ENCODE measurements around the gene PRKCSH. TPM values are rescaled to one million over a fixed set of nuclear protein-coding genes. Genes with fewer than 3 reads are reported as not detected.
"Not testable (repeated sequence)": the region's sequence is repeated elsewhere in the genome, so short reads cannot be mapped to it uniquely, and the experiment has no call there.

The PRKCSH gene
- total RNA-seq, 1 experiment from 2014 or later, result 122 TPM

DNA sequence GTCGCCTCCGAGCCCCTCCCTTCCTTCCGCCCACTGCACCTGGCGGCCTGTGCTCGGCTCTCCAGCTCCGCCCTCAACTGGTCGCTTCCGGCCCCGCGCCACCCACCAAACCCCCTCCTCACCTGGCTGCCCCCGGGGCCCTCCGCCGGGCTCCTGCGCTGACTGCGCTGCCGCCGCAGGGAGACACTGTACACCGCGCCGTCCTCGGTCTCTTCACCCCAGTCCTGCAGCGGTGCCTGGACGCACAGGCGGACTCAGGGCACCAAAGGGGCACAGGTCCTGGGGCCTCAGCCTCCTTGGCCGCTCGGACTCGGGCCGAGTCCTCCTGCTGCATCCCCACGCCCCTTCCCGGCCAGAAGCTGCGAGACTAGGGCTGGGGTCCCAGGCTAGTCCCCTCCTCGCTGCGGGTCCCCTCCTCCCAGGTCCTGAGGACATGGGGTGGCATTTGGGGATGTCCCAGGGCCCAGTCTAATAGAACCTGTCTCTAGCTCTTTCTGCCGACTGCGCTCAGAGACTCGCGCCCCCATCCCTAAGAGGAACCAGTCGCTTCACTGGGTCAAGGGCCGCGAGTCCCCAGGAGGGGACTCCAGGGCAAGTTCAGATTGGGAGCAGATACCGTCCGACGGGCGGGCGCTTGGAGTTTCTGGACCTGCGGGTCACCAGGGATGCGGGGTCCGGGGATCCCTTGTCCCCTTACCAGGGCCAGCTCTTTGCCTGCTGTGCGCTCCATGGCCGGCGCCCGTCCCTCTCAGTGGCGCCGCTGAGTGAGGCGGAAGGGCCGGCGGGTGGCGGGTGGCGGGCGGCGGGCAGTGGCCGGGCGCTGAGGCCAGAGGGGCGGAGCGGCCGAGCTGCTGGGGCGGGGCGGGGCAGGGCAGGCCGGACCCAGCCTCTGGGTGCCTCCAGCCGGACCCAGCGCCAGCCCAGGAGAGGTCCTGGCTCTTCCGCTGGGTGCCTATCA lies 16.6 kb upstream of the PRKCSH start, which contains the start of gene RGL3:
Gene RGL3, minus strand, starts transcription at position 766 of the 958 bp plus-strand sequence. Its CDS starts 36 bp downstream, at position 730.
- DNase-seq (ENCODE audit: extremely low read depth, low read depth), result no peak

DNA sequence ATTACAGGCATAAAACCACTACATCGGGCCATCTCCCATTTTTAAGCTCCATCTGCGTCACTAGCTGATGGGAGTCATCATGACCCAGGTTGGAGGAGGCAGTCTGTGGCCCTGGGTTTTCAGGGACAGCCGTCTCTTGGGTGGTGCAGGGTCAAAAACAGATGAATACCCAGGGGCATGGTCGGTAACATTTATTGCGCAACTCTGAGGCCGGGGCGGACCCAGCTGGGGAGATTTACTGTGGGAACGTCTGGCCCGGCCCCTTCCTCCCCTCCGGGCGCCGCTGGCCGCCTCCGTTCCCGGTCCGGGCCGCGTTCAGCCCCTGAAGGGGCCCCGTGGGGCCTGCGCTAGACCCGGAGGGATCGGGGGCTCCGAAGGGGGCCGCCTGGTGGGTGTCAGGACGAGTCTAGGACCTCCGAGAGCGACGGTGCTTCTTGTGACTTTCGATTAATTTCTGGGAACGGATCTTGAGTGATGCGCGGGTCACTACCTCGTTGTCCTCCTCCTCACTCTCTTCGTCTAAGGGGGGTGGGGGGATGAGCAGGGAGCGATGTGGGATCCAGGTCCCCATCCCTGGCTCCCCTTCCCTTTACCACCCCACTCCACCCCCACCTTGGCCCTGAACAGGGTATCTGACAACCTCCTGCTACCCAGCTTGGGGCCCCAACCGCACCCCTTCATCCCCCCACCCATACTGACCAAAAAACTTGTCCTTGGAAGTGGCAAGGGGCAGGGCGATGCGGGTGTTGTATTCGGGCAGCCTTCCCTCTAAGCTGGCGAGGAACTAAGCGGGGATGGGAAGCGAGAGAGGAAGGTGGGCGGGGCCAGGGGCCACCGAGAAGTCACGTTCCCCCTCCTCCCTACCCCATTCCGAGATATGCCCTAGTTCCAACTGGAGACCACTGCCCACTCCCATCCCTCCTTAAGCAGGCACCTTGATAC lies 14.7 kb upstream of the PRKCSH start:
- no peak for DNase-seq (ENCODE audit: extremely low read depth, low read depth)

DNA sequence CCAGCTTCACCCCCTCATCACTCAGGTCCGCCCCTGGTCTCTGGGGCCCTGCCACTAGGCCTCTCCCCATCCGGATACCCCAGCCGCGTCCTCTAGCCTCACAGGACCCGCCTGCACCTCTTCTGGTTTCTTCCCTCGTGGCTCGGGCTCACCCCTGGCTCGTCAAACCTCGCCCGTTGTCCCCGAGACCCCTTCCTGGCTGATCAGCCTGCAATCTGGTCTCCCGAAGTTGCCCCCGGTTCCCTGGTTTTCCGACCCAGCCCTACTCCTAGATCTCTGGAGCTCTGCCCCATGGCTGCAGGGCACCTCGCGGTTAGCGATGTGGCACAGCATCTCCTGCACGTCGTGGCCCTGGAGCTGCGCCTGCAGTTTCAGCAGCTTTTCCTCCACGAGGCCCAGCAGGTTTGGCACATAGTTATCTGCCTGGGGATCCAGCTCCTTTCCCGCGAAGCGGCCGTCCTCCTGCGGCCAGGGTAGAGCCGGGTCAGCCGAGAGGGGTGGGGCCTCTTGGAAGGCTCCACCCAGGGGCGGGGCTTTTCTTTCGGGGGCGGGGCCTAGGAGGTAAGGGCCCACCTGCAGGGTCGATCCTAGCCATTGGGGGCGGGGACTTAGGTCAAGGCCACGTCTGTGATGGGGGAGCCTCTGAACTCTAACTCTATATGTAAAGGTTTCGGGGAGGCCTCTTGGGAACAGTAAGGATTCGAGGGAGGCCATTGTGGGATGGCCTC lies 13.9 kb upstream of the PRKCSH start:
- no peak for DNase-seq (ENCODE audit: extremely low read depth, low read depth)

DNA sequence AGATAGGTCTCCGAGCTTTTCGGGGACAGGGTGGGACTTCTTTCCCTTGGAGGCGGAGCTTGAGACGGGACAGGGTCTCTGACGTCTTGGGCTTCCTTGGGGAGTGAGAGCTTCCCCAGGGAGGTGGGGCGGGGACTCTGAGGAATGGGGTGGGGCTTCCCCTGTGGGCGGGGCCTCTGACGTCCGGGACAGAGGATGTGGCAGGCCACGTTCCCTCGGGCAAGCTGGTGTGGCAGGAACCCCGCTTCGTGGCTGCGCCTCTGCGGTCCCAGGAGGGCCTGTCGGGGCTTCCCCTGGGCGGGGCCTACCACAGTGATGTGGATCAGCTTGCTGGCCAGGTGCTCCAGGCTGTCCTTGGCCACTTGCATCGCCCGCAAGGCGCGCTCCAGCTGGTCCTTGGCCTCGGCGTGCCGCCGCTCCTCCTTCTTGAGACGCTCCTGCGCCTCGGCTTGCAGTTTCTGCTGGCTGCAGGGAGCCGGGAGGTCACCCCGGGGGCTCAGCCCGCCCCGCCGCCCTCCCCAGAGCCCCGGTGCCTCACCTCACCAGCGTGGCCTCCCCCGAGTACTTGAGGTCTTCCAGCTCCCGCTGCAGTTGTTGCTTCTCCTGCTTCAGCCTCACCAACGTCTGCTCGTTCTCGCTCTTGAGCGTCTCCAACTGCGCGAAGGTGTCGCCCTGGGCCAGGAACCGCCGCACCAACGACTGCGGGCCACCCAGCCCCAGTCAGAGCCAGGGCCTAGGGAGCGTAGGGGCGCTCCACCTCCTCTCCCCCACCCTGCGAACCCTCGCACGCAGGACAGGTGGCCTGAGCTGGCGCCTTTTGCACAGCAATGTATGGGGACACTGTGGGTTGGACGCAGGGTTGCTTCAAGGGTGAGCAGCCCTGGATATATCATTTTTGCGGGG lies 13.0 kb upstream of the PRKCSH start:
- peak; percentile 69 for DNase-seq (ENCODE audit: extremely low read depth, low read depth)

DNA sequence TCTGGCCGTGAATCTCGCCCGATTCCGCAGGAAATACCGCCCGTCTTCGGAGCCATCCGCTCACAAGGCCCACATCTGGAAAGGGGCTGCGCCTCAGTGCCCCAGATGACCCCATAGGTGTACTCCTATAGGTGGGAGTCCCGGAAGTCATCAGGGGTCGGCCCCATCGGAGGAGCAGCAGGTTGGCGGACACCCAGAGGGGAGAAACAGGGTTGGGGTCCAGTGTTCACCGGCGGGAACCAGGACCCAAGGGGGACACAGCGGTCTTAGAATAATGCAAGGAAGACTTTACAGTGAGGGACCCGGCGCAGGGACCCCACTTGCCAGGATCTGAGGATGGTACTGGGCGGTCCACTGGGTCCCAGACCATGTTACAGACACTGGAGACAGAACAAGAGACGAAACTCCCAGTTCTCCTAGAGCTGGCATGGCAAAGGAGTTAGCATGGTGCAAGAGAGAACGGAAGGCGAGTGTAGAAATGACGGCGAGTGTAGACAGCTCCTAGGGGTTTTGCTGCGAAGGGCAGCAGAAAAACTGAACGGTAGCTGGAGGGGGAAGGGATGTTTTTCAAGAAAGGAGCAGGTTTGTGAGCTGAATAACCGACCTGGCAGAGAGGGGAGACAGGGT lies 12.2 kb upstream of the PRKCSH start:
- DNase-seq (ENCODE audit: extremely low read depth, low read depth), result no peak

DNA sequence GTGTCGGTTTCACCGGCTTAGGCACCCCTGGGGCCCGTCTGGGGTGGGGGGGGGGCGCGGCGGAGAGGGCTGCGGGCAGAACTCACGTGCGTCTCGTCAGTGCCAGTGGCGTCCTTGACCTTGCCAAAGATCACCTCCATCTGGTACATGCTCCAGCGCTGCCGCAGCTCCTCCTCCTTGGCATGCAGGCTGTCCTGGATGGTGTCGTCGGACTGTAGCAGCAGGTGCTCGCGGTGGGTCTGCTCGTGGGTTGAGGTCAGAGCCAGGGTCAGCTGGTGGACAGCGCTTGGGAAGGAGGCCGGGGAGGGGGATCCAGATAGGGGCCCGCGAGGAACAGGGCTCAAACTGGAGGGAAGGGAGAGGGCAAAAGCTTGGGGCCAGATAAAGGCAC lies 11.6 kb upstream of the PRKCSH start:
- DNase-seq (ENCODE audit: extremely low read depth, low read depth), result no peak

DNA sequence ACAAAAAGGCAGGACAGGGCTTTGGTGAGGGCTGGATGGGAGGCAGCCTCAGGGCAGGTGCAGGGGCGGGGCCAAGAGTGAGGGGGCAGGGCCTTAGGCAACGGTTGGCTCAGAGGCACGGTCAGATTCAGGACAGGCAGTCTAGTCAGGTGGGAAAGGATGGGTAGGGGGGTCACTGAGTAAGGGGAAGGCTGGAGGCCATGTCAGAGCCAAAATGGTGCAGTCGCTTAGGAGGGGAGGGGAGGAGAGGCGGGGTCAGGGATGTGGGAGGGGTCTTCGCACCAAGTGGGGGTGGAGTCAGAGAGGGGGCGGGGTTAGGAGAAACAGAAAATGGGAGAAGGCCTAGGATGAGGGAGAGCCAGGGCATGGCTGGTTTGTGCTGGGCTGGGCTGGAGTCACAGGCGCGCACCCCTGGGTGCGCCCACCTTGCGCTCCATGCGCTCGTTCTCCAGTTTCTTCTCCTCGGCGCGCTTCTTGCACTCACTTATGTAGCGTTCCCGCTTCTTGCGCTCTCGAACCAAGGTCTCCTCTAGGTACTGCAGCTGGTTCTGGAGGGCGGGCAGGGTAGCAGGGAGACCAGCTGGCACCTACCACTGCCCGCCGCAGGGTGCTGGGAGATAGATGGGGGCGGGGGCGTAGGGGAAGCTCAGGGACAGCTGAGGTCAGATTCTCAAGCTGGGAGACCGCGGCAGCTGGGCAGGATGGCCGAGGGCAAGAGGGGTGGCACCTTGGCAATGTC lies 9.5 kb upstream of the PRKCSH start:
- no peak for DNase-seq (ENCODE audit: extremely low read depth, low read depth)

DNA sequence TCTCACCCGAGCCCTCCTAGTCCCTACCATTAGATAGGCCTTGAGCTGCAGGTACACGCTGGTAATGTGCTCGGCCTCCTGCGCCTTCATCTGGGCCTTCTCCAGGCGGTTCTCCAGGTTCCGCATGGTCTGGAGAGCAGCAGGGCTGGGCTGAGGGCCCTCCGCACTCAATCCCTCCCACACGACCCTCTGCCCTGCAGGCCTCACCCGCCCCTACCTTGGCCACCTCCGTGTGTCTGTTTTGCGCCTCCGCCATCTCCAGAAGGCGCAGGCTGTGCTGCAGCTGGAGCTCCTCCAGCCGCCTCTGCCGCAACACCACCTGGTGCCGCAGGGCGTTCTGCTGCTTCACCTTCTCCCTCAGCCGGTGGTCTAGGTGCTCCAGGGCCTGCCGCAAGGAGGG lies 8.8 kb upstream of the PRKCSH start:
- no peak for DNase-seq (ENCODE audit: extremely low read depth, low read depth)

DNA sequence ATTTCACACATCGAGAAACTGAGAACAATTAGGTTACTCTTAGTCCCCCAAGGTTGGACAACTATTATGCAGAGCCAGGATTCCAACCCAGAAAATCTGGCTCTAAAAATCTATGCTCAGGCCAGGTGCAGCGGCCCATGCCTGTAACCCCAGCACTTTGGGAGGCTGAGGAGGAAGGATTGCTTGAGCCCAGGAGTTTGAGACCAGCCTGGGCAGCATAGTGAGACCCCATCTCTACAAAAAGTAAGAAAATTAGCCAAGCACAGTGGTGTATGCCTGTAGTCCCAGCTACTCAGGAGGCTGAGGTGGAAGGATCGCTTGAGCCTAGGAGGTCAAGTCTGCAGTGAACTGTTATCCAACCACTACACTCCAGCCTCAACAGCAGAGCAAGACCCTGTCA lies 1.9 kb upstream of the PRKCSH start:
- not testable (repeated sequence) for DNase-seq (ENCODE audit: extremely low read depth, low read depth)

DNA sequence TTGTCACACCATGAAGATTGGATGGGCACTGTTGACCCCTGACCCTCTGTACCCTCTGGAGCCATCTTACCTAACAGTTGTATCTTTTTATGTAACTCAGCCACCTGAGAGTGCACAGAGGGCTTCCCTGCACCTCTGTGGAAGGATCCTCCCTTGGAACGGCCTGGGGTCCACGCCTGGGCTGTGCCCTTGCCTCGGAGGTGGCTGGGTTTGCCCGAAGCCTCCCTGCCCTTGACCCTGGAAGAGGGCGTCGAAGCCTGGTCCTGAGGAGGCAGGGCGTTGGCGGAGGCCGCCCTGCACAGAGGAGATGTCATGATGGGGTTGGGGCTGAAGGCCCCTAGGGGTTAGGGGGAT lies 755 bp upstream of the PRKCSH start:
- no peak for DNase-seq (ENCODE audit: extremely low read depth, low read depth)

DNA sequence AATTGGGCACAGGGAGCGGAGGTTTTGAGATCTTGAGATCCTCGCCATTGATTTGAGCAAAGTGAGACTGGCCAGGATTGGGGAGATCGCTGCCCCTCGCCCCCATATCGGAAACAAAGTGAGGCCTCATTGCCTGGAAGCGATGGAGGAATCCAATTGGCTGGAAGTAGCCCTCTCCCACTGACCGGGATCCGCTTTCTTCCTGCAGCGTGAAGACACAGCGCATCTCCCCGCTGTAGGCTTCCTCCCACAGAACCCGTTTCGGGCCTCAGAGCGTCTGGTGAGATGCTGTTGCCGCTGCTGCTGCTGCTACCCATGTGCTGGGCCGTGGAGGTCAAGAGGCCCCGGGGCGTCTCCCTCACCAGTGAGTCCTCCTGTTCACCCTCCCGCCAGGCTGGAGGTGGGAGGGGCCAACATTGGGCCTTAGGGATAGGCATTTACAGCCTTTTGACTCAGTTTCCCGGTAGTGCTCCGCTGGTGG lies 438 bp downstream of the PRKCSH start:
- DNase-seq (ENCODE audit: extremely low read depth, low read depth), result no peak

DNA sequence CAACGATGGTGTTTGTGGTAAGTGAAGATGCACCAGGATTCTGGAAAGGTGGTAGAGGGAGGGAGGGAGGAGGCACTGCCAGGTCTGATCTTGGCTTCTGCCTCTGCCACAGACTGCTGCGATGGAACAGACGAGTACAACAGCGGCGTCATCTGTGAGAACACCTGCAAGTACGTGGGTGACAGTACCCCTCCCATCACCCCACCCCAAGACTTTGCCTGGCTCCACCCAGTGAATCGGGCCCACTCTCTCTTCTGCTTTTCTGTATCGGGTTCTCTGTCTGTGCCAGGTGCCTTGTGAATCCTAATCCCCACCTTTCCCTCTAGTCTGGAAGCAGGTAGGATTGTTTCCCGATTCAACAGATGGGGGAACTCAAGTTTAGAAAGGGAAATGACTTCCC lies 2.5 kb downstream of the PRKCSH start:
- no peak for DNase-seq (ENCODE audit: extremely low read depth, low read depth)

DNA sequence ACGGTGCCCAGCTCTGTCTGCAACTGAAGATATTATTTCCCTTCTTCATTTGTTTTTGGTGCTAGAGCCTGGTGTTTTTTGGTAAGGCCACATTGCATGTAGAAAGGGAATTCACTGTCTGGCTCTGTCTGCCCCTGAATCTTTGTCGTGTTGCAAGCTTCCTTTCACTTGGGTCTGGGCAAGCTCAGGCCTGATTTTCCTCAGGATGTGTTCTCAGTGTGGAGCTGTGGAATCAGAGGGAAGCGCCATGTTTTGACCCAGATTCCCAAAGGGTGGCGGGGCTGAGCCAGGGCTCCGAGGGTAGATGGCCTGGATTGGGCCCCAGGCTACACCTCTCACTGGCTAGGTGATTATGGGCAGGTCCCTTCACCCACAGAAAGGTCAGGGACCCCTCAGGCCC lies 8.6 kb downstream of the PRKCSH start:
- no peak for DNase-seq (ENCODE audit: extremely low read depth, low read depth)

DNA sequence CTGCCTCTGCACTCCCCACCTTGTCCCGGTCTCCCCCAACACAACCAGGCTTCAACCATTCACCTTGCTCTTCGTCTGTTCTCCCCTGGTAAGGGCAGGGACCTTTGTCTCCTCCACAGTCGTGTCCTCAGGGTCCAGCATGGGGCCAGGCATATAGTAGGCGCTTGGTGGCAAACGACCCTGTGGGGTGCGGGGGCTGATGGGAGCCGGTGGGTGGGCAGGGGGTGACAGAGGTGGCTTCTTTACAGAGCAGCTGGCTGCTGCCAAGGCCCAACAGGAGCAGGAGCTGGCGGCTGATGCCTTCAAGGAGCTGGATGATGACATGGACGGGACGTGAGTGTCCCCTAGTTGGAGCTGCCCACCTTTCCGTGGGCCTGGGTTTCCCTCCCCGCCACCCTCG lies 9.7 kb downstream of the PRKCSH start:
- no peak for DNase-seq (ENCODE audit: extremely low read depth, low read depth)

DNA sequence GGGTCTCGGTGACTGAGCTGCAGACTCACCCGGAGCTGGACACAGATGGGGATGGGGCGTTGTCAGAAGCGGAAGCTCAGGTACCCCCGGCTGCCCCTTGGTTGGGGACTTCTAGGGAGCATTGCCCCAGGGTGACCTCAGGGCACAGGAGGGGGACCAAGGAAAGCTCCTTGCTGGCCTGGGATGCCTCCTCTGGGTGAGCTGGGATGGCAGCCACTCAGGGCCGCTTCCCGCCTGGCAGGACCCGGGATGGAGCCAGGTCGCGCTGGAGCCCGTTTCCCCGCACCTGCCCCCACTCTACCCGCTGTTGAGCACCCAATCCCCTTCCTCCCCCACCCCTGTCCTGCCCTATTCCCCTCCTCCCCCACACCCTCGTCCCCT lies 10.8 kb downstream of the PRKCSH start:
- DNase-seq (ENCODE audit: extremely low read depth, low read depth), result no peak

DNA sequence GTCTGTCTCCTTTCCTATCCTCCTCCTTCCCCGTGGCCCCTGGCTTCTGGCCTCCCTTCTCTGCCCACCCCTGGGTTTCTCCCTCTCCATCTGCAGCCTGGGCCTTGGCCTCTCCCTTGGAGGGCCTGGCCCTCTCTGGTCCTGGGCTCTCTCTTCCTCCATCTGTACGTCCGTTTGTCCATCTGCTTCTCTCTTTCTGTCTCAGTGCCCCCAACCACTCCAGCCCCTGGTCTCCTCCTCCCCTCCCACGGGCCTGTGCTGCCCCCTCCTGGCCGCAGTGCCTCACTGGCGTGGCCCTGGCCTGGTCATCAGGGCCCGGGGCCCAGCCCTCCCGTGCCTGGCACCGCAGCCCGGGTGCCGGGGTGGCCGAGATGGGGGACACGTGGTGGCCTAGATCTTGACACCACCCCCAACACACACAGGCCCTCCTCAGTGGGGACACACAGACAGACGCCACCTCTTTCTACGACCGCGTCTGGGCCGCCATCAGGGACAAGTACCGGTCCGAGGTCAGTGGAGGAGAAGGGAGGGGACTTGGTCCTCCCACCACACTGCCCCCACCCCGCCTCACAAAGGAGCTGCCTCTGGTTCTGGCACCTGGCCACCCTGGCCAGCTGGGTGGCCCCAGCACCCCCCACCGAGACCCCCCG lies 11.3 kb downstream of the PRKCSH start:
- peak; percentile 31 for DNase-seq (ENCODE audit: extremely low read depth, low read depth)

DNA sequence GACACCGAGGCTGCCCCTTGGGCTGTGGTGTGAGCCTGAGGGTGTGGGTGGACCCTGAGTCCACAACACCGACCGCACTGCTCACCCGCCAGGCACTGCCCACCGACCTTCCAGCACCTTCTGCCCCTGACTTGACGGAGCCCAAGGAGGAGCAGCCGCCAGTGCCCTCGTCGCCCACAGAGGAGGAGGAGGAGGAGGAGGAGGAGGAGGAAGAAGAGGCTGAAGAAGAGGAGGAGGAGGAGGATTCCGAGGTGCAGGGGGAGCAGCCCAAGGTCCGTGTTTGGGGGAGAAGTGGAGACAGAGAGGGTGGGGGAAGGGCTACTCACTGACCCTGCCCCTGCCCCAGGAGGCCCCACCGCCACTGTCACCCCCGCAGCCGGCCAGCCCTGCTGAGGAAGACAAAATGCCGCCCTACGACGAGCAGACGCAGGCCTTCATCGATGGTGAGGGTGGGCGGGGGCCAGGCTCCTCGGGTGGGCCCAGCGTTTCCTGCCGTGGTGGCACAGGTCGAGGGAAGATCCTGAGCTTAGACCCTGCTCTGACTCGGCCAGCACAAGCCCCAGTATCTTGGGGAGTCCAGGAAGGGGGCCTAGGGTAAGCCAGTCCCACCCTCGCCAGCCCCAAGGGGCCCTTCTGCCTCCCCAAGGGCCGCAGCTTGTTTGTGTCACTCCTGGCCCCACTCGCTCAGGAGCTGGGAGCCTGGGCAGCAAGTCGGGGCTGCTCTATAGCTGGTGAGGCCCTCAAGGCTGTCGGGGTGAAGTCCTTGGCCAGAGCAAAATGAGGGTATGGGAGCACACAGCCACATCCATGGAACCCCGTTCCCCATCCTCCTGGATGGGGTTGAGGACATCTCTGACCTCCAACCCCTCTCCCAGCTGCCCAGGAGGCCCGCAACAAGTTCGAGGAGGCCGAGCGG lies 12.2 kb downstream of the PRKCSH start:
- no peak for DNase-seq (ENCODE audit: extremely low read depth, low read depth)

Data from NCI-H460 (cell line).